HG02943 (cell line): ENCODE measurements around the gene LCP1.

Experiments used
- ATAC-seq: cut with Tn5 transposase; IDR thresholded peaks from one replicate; pipeline ENCODE4 v1.9.1; 2021; ENCODE audit warnings: mild to moderate bottlenecking, low read depth, moderate library complexity; ENCODE audit not compliant: unreplicated experiment

The LCP1 gene

DNA sequence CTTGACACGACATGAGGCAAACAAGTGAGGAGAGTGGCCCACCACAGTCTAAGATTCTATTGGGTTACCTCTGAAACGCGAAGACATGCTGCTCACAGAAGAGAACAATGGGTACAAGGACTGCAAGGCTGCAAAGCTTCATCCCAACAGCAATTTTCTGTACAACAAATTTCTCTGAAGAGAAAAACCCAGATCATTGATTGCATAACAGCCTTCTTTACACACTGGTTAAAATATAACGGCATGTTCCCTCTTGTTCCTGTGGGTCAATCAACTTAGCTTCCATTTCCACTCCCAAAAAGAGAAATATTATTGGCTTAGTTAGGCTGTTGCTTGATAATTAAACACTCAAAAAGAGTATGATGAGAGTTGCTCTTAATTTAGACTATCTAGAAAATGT is 77.1 kb downstream of the LCP1 start, which contains the start of gene CPB2:
Gene CPB2, minus strand, starts transcription at position 166 of the 400 bp plus-strand sequence. Its CDS starts 24 bp downstream, at position 142.
- ATAC-seq: no peak

DNA sequence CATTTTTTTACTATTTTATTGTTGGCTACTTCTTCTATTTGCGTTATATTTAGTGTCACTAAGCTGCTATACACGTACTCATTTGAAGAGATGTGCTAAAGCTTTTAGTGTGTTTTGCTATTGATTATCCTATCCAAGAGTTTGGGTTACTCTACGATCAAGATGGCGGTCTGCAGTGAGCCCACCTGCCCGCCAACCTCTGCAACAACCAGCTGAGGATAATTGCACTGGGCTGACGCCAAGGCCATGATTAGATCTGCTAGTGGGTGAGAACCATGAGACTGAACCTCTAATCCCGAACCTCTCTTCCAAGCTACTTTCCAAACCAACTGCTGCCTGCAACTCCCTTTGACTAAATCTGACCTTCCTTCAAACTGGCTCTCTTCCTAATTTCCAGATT is 78.9 kb downstream of the LCP1 start:
- no peak for ATAC-seq

DNA sequence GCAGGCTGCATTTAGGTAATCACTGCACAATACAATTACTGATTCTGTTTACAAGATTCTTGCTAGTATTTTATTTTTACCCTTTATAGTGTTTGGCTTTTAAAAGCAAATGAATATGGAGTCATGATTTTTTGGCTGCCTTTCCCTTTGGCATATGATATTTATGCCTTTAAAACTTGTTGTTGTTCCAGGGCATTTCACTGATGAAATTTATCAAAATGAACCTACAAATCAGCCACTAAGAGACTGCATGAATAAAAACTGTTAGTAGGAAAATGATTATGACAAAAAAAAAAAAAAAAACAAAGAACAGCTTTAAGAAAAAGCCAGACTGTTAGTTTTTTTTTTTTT is 79.7 kb downstream of the LCP1 start:
- ATAC-seq: no peak

DNA sequence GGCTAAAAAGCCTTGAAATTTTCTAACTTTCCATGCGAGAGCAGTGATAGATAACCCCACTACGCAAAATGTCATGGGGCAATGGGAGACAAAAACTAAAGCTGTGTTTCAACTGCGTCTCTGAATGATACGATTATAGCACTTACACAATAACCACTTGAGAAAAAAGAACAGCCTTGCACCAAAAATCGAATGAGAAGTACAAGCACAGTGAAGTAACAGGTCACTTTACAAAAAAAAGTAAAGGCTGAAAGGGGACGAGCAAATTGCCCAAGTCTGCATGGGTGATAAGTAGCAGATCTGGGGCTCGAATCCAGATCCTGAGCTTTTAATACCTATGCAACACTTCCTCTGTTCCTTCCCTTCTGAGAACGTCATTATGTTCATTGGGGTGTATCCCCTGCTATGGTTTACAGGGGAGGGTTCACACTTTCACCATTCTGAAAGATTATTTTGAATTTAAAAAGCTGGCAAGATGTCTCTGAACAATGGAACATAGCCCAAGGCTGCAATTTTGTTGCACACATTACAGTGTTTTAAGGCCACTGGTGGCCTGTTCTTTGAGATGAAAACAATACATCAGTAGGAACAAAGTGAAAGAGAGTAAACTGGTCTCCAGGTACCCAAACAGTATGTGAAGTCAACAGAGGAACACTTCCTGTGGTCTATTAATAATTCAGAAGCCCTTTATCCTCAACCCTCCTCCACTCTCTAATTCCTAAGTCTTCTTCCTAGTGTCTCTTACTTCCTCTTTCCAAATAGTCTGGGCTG is 80.3 kb downstream of the LCP1 start:
- no peak for ATAC-seq

DNA sequence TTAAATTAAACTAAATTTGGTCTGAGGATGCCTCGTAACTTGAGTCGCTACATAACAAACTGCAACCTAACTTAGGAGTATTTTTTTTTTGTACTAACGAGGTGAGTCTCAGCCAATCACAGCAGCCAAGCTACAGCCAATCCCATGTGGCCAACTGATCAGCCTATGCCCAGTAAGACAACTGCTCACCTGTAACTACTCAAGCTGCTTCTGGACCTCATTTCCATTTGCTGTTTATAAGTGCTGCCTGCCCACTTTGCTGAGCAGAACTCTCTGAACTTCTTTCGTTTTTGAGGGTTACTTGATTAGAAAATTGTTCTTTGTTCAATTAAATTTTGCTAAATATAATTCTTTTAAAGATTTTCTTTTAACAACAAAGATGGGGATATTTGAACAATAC is 81.0 kb downstream of the LCP1 start:
- ATAC-seq: no peak

DNA sequence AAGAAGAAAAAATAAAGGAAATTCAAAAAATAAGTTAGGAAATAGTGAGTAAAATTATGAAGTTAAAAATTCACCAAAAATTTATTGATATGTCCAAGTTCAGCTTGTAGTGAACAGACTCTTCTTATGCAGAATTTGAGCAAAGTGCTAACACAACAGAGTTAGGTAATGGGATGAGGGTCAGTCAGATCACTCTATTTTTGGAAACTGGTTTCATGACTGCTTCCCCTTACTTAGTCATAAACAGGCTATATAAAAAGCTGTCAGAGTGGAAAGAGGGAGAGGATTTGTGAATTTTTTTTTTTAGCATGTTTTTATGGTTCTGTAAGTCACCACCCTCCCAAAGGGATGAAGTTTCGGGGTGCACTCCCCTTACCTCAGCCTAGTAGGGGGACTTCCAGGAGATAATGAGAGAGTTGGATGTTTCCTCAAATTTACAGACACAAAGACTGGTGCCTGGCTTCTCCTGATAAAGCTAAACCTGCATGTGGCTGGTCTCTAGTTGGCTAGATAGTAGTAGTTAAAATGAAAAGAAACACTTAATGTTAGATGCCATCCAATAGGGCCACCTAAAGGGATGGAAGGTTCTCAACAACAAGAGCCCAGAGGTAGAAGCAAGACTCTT is 81.7 kb downstream of the LCP1 start:
- ATAC-seq: no peak

DNA sequence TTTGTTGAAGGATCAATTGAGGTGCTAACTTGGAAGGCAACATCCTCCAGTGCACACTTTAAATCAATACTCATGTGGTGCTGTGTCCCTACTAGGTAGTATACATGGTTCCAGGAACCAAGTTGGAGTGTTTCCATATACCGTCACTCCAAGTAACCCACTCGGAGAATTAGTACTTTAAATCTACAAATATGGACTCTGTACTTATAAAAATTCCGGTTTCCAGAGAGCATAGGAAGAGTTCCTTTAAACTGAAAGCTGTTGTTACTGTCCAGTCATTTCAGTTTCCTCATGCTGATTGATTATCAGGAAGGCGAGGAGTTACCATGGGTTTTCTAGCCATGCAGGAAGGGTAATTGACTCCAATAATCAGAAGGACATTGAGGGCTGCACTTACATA is 84.3 kb downstream of the LCP1 start:
- ATAC-seq: no peak

DNA sequence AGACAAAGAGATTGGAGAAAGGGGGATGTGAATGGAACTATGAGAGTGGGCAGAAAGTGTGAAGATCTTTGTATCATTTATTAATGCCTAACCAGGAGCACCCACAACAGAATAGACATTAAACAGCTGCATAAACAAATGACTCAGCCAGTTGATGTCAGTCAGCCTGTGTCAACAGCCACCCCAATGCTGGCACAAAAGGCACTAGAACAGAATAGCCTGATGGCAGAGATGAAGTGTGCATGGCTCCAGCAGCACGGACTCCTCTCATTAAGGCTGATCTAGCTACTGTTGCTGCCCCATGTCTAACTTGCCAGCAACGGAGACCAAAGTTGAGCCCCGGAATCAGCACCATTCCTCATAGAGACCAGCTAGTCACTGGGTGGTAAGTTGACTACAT is 85.0 kb downstream of the LCP1 start:
- ATAC-seq: no peak

DNA sequence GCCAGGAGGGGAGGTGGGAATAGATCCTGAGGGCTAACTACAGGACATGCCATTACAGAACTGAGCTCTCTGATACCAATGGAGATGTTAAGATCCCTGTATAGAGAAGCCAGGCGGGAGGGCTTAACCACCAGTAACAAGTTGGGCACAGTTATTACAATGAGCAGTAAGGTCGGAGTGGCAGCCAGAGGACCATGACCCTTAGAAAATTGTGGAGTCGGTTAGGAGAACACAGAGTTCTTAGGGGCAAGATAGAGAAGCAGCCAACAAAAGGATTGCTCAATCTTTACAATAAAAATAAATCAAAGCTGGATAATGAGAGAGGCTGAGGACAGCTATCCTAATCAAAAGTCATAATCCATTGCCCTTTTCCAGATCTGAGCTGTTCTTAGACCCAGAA is 87.5 kb downstream of the LCP1 start:
- ATAC-seq: no peak

DNA sequence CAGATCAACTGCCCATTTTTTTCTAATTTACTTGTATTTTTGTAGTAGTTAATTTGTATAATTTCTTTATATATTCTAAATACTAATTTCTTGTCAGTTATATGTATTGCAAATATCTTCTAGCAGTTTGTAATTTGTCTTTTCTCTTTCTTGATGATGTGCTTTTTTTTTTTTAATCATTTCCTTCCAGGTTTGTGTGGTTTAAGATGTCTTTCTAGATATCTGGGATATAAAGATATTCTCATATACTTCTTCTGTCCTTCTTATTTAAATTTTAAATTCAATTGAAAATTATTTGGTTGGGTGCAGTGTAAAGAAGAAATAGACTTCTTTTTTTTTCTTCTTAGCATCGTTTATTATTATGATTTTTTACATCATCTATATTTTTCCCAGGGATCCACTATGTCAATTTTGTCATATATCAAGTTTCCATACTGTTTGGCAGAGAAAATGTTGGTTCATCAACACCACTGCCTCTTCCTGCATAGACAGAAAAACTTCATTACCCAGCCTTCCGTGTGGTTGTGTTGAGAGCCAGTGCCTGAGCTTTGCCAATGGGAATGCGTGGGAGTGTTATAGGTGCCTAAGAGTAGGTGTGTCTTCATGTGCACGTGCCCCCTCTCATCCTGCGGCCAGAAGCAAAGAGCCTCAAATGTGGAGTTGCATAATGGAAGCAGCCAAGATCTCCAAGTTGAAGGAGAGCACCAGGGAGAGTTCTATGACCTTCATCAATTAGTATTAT is 93.0 kb downstream of the LCP1 start:
- no peak for ATAC-seq

DNA sequence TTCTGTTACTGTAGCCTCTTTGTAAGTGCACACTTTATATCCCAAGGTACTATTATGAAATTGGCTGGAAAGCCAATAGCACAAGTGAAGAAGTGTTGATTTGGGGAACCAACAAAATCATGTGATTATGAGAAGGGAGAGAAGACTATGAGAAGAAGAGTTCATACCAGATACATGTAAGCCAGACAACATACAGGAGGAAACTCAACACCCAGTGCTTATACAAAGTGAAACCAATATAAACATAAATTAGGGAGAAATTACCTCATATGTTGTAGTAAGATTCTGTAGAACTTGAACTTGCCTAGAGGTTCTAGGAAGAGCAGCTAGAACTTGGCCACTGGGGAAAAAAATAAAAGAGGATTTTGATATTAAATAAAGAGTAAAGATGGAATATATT is 94.5 kb downstream of the LCP1 start:
- ATAC-seq: no peak

DNA sequence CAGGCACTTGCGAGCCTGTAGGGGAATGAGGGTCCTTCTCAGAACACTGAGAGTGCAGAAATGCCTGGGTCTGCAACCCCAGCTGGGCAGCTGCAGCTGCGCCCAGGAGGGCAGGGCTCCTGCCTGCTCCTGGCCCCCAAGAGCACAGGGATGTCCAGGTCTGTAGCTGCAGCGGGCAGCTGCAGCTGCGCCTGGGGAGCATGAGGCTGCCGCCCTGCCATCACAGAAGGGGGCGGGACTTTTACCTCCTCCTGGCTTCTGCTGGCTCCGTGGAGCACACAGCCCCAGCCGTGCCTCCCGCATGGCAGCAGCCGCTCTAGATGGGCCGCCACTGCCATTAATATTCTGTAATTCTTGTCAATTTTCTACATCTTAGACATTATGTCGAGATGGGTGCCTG is 95.0 kb downstream of the LCP1 start:
- no peak for ATAC-seq

DNA sequence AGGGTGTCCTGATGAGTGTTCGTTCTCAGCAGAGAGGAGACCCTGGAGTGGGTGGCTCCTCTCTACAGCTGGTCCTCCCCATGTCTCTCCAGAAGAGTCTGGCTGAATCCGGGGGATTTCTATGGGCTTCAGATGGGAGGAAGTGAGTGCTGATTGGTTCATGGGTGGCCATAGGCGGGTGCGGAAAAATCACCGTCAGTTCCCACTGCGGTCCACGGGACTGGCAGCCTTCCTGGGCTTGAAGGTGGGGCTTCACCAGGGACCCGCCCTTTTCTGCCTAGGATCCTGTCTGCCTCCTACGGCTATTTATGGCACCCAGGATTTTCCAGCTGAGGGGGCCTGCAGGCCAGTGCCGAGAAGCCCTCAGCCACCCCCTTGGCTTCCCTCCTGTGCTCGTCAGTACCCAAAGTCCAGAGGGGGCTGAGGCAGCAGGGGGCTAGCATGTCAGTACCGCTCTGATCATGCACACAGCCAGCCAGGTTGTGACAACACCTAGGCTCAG is 95.5 kb downstream of the LCP1 start:
- no peak for ATAC-seq

DNA sequence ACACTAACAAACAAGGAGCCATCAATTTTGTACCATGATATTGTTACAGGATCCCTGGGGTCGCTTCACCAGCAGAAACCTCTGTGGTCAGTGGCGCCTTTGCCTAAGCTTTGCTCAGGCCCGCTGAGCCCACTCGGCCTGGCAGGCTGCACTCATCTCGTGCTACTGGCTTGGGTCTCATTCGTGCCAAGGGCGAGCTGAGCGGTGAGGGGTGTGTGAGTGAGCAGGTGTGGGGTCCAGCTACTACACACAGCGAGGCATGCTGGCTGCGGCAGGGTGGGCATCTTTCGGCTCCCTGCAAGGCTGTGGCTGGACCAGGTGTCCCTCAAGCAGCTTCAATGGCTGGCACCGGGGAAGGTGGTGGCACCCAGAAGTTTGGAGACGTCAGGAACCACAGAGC is 96.2 kb downstream of the LCP1 start:
- no peak for ATAC-seq

DNA sequence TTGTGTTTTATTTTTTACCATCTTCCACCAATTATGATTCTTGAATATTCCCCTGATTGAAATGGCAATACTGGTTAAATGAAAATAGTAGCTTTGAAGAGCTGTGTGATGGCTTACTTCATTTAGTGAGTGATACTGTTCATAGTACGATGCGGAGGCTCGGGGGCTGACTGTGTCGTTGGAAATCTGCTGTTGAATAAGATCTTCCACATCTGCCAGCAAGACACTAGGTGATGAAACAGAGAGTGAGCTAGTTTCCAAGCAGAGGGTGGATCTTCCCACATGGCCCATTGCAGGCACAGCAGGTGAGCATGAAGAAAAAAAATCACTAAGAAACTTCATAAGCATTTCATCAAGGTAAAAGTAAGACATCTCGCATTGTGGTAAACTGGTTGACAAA is 99.7 kb downstream of the LCP1 start:
- no peak for ATAC-seq

DNA sequence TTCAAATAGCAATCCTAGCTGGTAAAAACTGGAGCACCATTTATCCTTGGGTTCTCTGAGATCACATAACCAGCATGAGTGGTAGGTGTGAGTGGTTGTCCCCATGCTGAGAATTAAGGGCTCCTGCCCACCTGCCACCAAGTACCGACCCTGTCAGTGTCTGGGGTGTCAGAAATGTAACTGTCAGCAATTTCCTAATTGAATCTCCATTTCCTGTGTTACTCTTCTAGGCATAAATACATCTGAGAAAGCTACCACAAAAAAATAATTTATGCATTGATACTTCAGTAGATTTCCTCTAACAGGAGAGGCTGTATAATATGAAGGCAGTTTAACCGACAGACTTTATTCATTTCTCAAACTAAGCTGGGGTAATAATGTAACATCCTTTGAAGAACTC is 102.2 kb downstream of the LCP1 start:
- ATAC-seq: no peak

DNA sequence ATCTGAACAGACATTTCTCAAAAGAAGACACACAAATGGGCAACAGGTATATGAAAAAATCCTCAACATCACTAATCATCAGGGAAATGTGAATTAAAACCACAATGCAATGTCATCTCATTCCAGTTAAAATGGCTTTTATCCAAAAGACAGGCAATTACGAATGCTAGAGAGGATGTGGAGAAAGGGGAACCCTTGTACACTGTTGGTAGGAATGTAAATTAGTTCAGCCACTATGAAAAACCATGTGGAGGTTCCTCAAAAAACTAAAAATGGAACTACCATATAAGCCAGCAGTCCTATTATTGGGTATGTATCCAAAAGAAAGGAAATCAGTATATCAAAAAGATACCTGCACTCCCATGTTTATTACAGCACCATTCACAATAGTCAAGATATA is 104.7 kb downstream of the LCP1 start:
- no peak for ATAC-seq

DNA sequence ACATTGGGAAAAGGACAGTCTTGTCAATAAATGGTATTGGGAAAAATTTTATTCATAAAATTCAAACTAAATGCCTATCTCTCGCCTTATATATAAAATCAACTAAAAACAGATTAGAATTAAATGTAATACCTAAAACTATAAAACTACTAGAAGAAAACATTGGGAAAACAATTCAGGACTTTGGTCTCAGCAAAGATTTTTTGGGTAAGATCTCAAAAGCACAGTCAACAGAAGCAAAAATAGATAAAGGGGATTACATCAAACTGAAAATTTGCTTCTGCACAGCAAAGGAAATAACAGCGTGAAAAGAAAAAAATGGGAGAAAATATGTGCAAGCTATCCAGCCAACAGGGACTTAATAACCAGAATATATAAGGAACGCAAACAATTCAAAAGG is 105.2 kb downstream of the LCP1 start:
- ATAC-seq: no peak
